GM12892 (cell line): ENCODE results near the gene XPO6.
"Not testable (repeated sequence)": the region's sequence is repeated elsewhere in the genome, so short reads cannot be mapped to it uniquely, and the experiment has no call there.

Experiments used
- POLR2A ChIP-seq: IDR thresholded peaks from 2 replicates; pipeline ENCODE4 v1.6.1; 2011; ENCODE audit warnings: low read depth, low read length, control low read depth
- POLR2AphosphoS5 ChIP-seq: IDR thresholded peaks from 2 replicates; pipeline ENCODE4 v1.6.1; 2011; ENCODE audit warnings: low read depth, low read length, control low read depth
- TAF1 ChIP-seq: IDR thresholded peaks from 2 replicates; pipeline ENCODE4 v1.6.1; 2011; ENCODE audit warnings: low read depth, mild to moderate bottlenecking, control low read depth, low read length, borderline replicate concordance

DNA sequence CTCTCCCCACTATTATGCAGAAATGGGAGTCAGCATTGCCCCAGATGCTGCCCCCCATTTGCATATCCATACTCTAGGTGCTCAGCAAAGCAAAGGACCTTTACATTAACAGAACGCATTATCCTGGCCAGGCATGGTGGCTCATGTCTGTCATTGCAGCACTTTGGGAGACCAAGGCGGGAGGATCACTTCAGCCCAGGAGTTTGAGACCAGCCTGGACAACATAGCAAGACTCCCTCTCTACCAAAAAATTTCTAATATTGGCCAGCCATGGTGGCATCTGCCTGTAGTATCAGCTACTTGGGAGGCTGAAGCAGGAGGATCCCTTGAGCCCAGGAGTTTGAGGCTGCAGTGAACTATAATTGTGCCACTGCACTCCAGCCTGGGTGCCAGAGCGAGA is 12.1 kb upstream of the XPO6 start:
- not testable (repeated sequence) for TF ChIP-seq POLR2A, TAF1, POLR2AphosphoS5
